GM21786 (cell line): ENCODE measurements around the gene ZNRF2.

Experiments
- ATAC-seq: cut with Tn5 transposase; IDR thresholded peaks from one replicate; pipeline ENCODE4 v1.9.1; 2021; ENCODE audit not compliant: unreplicated experiment

The ZNRF2 gene

GRCh38 chr7:30284298-30285066 lies at the start of gene ZNRF2:
ZNRF2 (plus strand) TSS chr7:30284597; CDS start chr7:30285358, 761 bp downstream.
- ATAC-seq, result peak; percentile 87

- no peak for ATAC-seq
Measured at GRCh38 chr7:30237271-30237695, 47.1 kb upstream of the ZNRF2 start.

- peak; percentile 61 for ATAC-seq
Measured at GRCh38 chr7:30238721-30239441, 45.5 kb upstream of the ZNRF2 start.

GRCh38 chr7:30240106-30240800 lies 44.1 kb upstream of the ZNRF2 start:
- no peak for ATAC-seq

- ATAC-seq, result no peak
Measured at GRCh38 chr7:30241767-30242166, 42.6 kb upstream of the ZNRF2 start.

- ATAC-seq, result no peak
Measured at GRCh38 chr7:30244340-30244739, 40.1 kb upstream of the ZNRF2 start.

- no peak for ATAC-seq
Measured at GRCh38 chr7:30245913-30246312, 38.5 kb upstream of the ZNRF2 start.

- no peak for ATAC-seq
Measured at GRCh38 chr7:30246392-30246791, 38.0 kb upstream of the ZNRF2 start.

GRCh38 chr7:30247541-30248401 lies 36.6 kb upstream of the ZNRF2 start:
- no peak for ATAC-seq

- ATAC-seq, result no peak
Measured at GRCh38 chr7:30249316-30249715, 35.1 kb upstream of the ZNRF2 start.

GRCh38 chr7:30249986-30250774 lies 34.2 kb upstream of the ZNRF2 start:
- no peak for ATAC-seq

- ATAC-seq, result no peak
Measured at GRCh38 chr7:30251708-30252329, 32.6 kb upstream of the ZNRF2 start.

- ATAC-seq, result no peak
Measured at GRCh38 chr7:30252885-30253795, 31.3 kb upstream of the ZNRF2 start.

GRCh38 chr7:30253796-30254165 lies 30.6 kb upstream of the ZNRF2 start:
- no peak for ATAC-seq

GRCh38 chr7:30254248-30254647 lies 30.1 kb upstream of the ZNRF2 start:
- no peak for ATAC-seq

GRCh38 chr7:30254717-30255063 lies 29.7 kb upstream of the ZNRF2 start:
- no peak for ATAC-seq

- peak; percentile 60 for ATAC-seq
Measured at GRCh38 chr7:30255064-30255769, 29.2 kb upstream of the ZNRF2 start.

- no peak for ATAC-seq
Measured at GRCh38 chr7:30256349-30256858, 28.0 kb upstream of the ZNRF2 start.
